HL-60/S4 treated with phorbol 12-myristate 13-acetate at 8.2 ng/mL for 4 days and 3 days (cell line): ENCODE results near the gene DALRD3.
"Not testable (repeated sequence)": the region's sequence is repeated elsewhere in the genome, so short reads cannot be mapped to it uniquely, and the experiment has no call there.

Source experiments
- in situ Hi-C: fragments of 300-500 bp; cut with MboI; formaldehyde crosslinking; loops from 2 replicates; pipeline ENCODE4 v1.15.0; 2022; ENCODE audit warnings: low sequenced_read_pairs

DALRD3 gene

GRCh38 chr3:49021813-49022687 is 3.7 kb upstream of the DALRD3 start, which contains the start of gene NDUFAF3:
TSS of gene NDUFAF3 (plus strand) at chr3:49022121. CDS start at chr3:49022145, 24 bp downstream.
- in situ Hi-C loops, result no loop called here

- in situ Hi-C loops, result no loop called here
These were observed 2.9 kb upstream of the DALRD3 start for GRCh38 chr3:49021213-49021812.

- in situ Hi-C loops, result no loop called here
These were observed 2.2 kb upstream of the DALRD3 start for GRCh38 chr3:49020330-49021212.

- in situ Hi-C loops, result no loop called here
These were observed 1.6 kb upstream of the DALRD3 start for GRCh38 chr3:49019941-49020329.

GRCh38 chr3:49018707-49019006 is 277 bp upstream of the DALRD3 start:
- in situ Hi-C loops, result no loop called here

- in situ Hi-C loops, result no loop called here
These were observed 980 bp downstream of the DALRD3 start for GRCh38 chr3:49017229-49017970.

- in situ Hi-C loops, result no loop called here
These were observed 1.8 kb downstream of the DALRD3 start for GRCh38 chr3:49016414-49017228.

GRCh38 chr3:49015765-49016164 is 2.6 kb downstream of the DALRD3 start:
- in situ Hi-C loops, result no loop called here

- in situ Hi-C loops, result no loop called here
These were observed 3.3 kb downstream of the DALRD3 start for GRCh38 chr3:49015072-49015471.

- in situ Hi-C loops, result no loop called here
These were observed 4.4 kb downstream of the DALRD3 start for GRCh38 chr3:49013738-49014660.

GRCh38 chr3:49013113-49013737 is 5.2 kb downstream of the DALRD3 start:
- in situ Hi-C loops, result no loop called here

GRCh38 chr3:49012441-49013017 is 5.9 kb downstream of the DALRD3 start:
- in situ Hi-C loops, result no loop called here

GRCh38 chr3:49009396-49009795 is 9.0 kb downstream of the DALRD3 start:
- in situ Hi-C loops, result no loop called here

- in situ Hi-C loops, result not testable (repeated sequence)
These were observed 9.8 kb downstream of the DALRD3 start for GRCh38 chr3:49008627-49009026.

GRCh38 chr3:49007771-49008528 is 10.4 kb downstream of the DALRD3 start:
- in situ Hi-C loops, result no loop called here

- in situ Hi-C loops, result no loop called here
These were observed 11.2 kb downstream of the DALRD3 start, which contains the start of gene WDR6 for GRCh38 chr3:49007068-49007770. TSS of gene WDR6 (plus strand) at chr3:49007391. CDS start at chr3:49007432, 41 bp downstream.
